Occipital lobe (tissue), 1 donor: ENCODE data around the gene FMNL1. TPM values are rescaled to one million over a fixed set of nuclear protein-coding genes. Genes with fewer than 3 reads are reported as not detected.

Source experiments
- total RNA-seq: library from RNA; depleted of rRNA; stranded (reverse); fragments of >200 nt; gene quantifications from one replicate; pipeline ENCODE4 v1.2.3, GENCODE V29; 2014

Gene FMNL1
- total RNA-seq, 1 donor from 2014 or later = 1.9 TPM

Other genes with a start within 250 kb of the FMNL1 start
- gene DCAKD, start 170.3 kb upstream of the FMNL1 start, total RNA-seq = 47.6 TPM
- 27.9 TPM for gene NMT1, start 160.6 kb upstream of the FMNL1 start, total RNA-seq
- 3.1 TPM for gene PLCD3, start 89.4 kb upstream of the FMNL1 start, total RNA-seq
- 3.0 TPM for gene ACBD4, start 86.2 kb upstream of the FMNL1 start, total RNA-seq
- 8.0 TPM for gene HEXIM1, start 73.4 kb upstream of the FMNL1 start, total RNA-seq
- 8.1 TPM for gene HEXIM2, start 60.0 kb upstream of the FMNL1 start, total RNA-seq
- gene SPATA32, start 40.2 kb downstream of the FMNL1 start, total RNA-seq = not detected
- gene MAP3K14, start 95.1 kb downstream of the FMNL1 start, total RNA-seq = 1.2 TPM
- gene ARHGAP27, start 211.0 kb downstream of the FMNL1 start, total RNA-seq = 2.0 TPM